ENCODE measurements around the gene CHDH.

DNA sequence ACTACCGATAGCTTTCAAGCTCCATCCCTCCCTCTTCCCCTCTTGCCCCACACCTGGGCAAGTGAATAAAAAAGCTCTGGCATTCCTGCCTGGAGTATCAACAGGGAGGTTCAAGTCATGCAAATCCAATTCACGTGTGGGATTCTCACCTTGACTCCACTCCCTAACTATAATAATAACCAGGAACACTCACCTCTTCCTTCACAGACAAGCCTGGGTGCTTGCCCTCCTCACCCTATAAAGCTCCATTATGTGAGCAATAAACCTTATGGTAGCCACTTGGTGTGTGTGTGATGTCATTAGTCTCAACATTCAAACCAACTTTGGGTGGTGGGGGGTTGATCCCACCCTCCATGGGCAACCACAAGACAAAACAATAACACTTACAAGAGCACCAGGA lies 16.6 kb downstream of the CHDH start:
- TF ChIP-seq POLR2A (IDR thresholded peaks at IDR 0.05): no peak
- TF ChIP-seq, protein P1, sequence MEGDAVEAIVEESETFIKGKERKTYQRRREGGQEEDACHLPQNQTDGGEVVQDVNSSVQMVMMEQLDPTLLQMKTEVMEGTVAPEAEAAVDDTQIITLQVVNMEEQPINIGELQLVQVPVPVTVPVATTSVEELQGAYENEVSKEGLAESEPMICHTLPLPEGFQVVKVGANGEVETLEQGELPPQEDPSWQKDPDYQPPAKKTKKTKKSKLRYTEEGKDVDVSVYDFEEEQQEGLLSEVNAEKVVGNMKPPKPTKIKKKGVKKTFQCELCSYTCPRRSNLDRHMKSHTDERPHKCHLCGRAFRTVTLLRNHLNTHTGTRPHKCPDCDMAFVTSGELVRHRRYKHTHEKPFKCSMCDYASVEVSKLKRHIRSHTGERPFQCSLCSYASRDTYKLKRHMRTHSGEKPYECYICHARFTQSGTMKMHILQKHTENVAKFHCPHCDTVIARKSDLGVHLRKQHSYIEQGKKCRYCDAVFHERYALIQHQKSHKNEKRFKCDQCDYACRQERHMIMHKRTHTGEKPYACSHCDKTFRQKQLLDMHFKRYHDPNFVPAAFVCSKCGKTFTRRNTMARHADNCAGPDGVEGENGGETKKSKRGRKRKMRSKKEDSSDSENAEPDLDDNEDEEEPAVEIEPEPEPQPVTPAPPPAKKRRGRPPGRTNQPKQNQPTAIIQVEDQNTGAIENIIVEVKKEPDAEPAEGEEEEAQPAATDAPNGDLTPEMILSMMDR (IDR thresholded peaks at IDR 0.05): no peak

Data from heart left ventricle (tissue), 13 donors.